Gastrocnemius medialis (tissue), 4 donors: ENCODE data around the gene PTPN11. TPM values are rescaled to one million over a fixed set of nuclear protein-coding genes. Genes with fewer than 3 reads are reported as not detected.

ENCODE experiments used
- ATAC-seq, 2 donors: fragments of 150-250 bp; one replicate each; pipeline ENCODE4 v1.9.1; 2016
- DNase-seq, 2 donors: peaks; one replicate each; pipeline ENCODE4 v3.0.0-alpha.2; 2019
- H3K27ac ChIP-seq, 4 donors: fragments of 200-600 bp; sonication (generic); 1 replicate in 1 of 4; 2 replicates in 3 of 4; pipeline ENCODE4 v1.5.1; 2016 to 2018; ENCODE audit warnings: mild to moderate bottlenecking in 2 of 4, moderate library complexity in 1 of 4
- H3K27me3 ChIP-seq, 3 donors: fragments of 200-600 bp; sonication (generic) in 2 of 3; 1 replicate in 1 of 3; 2 replicates in 2 of 3; pipeline versions ENCODE4 v1.5.1 to v1.6.0; 2016 to 2019; ENCODE audit warnings: mild to moderate bottlenecking in 1 of 3, moderate library complexity in 1 of 3
- H3K36me3 ChIP-seq, 2 donors: fragments of 200-600 bp; sonication (generic) in 1 of 2; one replicate each; pipeline ENCODE4 v1.5.1; 2017 to 2018
- H3K4me1 ChIP-seq, 2 donors: fragments of 200-600 bp; sonication (generic) in 1 of 2; one replicate each; pipeline ENCODE4 v1.5.1; 2016 to 2017; ENCODE audit warnings: mild to moderate bottlenecking in 2 of 2
- H3K4me3 ChIP-seq, 4 donors: fragments of 200-600 bp; sonication (generic) in 3 of 4; 1 replicate in 1 of 4; 2 replicates in 3 of 4; pipeline ENCODE4 v1.5.1; 2016 to 2019; ENCODE audit warnings: mild to moderate bottlenecking in 2 of 4
- H3K9me3 ChIP-seq, 3 donors: fragments of 200-600 bp; sonication (generic) in 2 of 3; 1 replicate in 1 of 3; 2 replicates in 2 of 3; pipeline ENCODE4 v1.5.1; 2016 to 2019
- CTCF ChIP-seq, 5 experiments: fragments of 450-650 bp in 3 of 5; fragments of 200-600 bp in 2 of 5; sonication (generic) in 2 of 5; IDR thresholded peaks in 4 of 5; conservative IDR thresholded peaks in 1 of 5; 1 replicate in 4 of 5; 2 replicates in 1 of 5; pipeline ENCODE4 v1.5.1; 2016 to 2019; ENCODE audit warnings: antibody characterized with exemption in 5 of 5, mild to moderate bottlenecking in 3 of 5, moderate library complexity in 3 of 5
- POLR2A ChIP-seq, 2 donors: fragments of 450-650 bp; IDR thresholded peaks; one replicate each; pipeline ENCODE4 v1.6.1; 2017; ENCODE audit warnings: antibody characterized with exemption in 2 of 2, mild to moderate bottlenecking in 2 of 2, moderate library complexity in 2 of 2
- in situ Hi-C, 4 donors: fragments of 200-750 bp; cut with MboI; loops; one replicate each; pipeline versions ENCODE4 v1.15.0 to v1.8.0; 2017; ENCODE audit warnings: low sequenced_read_pairs in 4 of 4
- intact Hi-C: fragments of 100-400 bp; cut with DNase I; formaldehyde crosslinking; loops from one replicate; pipeline ENCODE4 v1.15.1; 2023; ENCODE audit warnings: low total_unique reads
- total RNA-seq, 4 donors: library from RNA; depleted of rRNA; stranded (reverse); fragments of >200 nt; gene quantifications; one replicate each; pipeline versions ENCODE4 v1.1.0 to v1.2.3, GENCODE V29; 2016

The PTPN11 gene
- total RNA-seq, 4 donors from 2014 or later, result 112 to 235 (median 163) TPM

DNA sequence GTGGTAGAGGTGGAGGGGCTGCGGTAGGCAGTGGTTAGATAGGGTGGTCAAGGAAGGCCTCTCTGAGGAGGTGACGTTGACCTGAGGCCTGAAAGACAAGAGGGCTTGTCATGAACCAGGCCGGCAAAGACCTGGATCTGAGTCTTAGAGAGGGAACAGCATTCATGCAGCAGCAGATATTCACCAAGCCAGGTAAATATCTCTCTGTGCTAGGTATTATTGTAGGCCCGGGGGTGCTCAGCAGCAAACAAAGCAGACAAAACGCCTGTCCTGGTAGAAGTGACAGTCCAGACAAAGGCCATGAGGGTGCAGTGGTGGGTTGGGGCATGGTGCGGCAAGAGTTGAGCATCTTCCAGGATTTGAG, 117.6 kb downstream of the PTPN11 start:
- TF ChIP-seq CTCF (IDR thresholded peaks at IDR 0.05 in 4 of 5, conservative IDR thresholded peaks at IDR 0.05 in 1 of 5) (no peak), POLR2A (IDR thresholded peaks at IDR 0.05) (no peak)
- in situ Hi-C loops, result no loop called here
- Histone ChIP-seq H3K27ac (no peak overlapping the region), H3K36me3 (no peaks in the 10 kb centered on the region), H3K27me3 (no peaks in the 10 kb centered on the region), H3K4me1 (no peaks in the 10 kb centered on the region), H3K4me3 (no peak overlapping the region), H3K9me3 (no peaks in the 10 kb centered on the region)
- ATAC-seq (no peak), DNase-seq (no peak)
- intact Hi-C loops, result no loop called here

DNA sequence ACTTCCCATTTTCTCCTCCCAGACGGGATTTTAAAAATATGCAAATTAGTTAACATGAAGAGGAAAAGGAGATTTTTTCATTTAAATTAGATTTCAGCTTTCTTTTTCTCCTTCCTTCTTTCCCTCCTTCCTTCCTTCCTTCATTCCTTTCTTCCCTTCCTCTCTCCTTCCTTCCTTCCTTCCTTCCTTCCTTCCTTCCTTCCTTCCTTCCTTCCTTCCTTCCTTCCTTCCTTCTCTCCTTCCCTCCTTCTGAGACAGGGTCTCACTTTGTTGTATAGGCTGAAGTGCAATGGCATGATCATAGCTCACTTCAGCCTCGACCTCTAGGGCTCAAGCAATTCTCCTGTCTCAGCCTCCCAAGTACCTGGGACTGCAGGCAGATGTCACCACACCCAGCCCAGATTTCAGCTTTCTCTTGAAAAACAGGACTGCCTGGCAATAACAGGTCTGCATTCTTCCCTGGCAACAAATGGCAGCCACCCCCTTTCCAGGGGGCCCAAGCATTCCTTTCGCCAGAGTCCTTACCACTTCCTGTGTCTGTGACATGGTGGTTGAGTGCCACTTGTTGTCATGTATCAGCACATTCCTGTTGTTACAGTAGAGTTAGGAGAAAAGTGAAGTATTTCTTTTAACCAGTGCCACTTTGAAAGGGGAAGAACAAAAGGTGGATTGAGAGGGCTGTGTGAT, 119.1 kb downstream of the PTPN11 start:
- no peaks in the 10 kb centered on the region for H3K9me3 ChIP-seq
- no peak overlapping the region for H3K27ac ChIP-seq
- no peak for DNase-seq
- in situ Hi-C loops (no loop called here), intact Hi-C loops (no loop called here)
- no peaks in the 10 kb centered on the region for H3K36me3 ChIP-seq
- TF ChIP-seq POLR2A (IDR thresholded peaks at IDR 0.05) (no peak), CTCF (IDR thresholded peaks at IDR 0.05 in 4 of 5, conservative IDR thresholded peaks at IDR 0.05 in 1 of 5) (no peak)
- no peaks in the 10 kb centered on the region for H3K27me3 ChIP-seq
- no peaks in the 10 kb centered on the region for H3K4me1 ChIP-seq
- ATAC-seq, result no peak
- no peak overlapping the region for H3K4me3 ChIP-seq

GRCh38 chr12:112538740-112539139, 120.0 kb downstream of the PTPN11 start:
- no peaks in the 10 kb centered on the region for H3K36me3 ChIP-seq
- H3K4me1 ChIP-seq, result no peaks in the 10 kb centered on the region
- no peak for TF ChIP-seq POLR2A (IDR thresholded peaks at IDR 0.05)
- TF ChIP-seq CTCF (IDR thresholded peaks at IDR 0.05 in 4 of 5, conservative IDR thresholded peaks at IDR 0.05 in 1 of 5), result no peak
- H3K9me3 ChIP-seq, result no peaks in the 10 kb centered on the region
- intact Hi-C loops, result no loop called here
- H3K27me3 ChIP-seq, result no peaks in the 10 kb centered on the region
- DNase-seq, result no peak
- no peak overlapping the region for H3K4me3 ChIP-seq
- no peak overlapping the region for H3K27ac ChIP-seq
- in situ Hi-C loops, result no loop called here
- ATAC-seq, result no peak

DNA sequence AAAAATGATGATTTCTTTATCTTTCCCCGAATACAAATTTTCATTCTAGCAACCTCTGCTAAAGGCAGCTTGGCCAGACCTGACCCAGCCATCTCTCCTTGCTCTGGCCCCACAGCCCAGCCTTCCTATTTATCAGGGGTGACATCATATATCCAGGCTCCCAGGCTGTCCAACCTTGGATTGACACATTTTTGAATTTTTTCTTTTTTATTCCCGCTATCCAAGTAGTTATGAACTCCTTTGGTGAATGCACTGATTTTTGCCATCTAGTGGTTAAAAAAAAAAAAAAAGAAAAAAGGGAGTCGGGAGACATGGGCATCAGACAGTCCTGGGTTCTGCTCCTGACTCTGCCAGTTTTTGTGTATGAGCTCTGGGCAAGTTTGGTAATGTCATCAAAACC, 120.5 kb downstream of the PTPN11 start:
- Histone ChIP-seq H3K4me1 (no peaks in the 10 kb centered on the region), H3K27ac (no peak overlapping the region), H3K27me3 (no peaks in the 10 kb centered on the region), H3K9me3 (no peaks in the 10 kb centered on the region), H3K36me3 (no peaks in the 10 kb centered on the region), H3K4me3 (no peak overlapping the region)
- TF ChIP-seq CTCF (IDR thresholded peaks at IDR 0.05 in 4 of 5, conservative IDR thresholded peaks at IDR 0.05 in 1 of 5), result no peak
- TF ChIP-seq POLR2A (IDR thresholded peaks at IDR 0.05), result no peak
- ATAC-seq, result no peak
- intact Hi-C loops, result no loop called here
- in situ Hi-C loops, result no loop called here
- DNase-seq, result no peak

GRCh38 chr12:112540021-112540420, 121.3 kb downstream of the PTPN11 start:
- Histone ChIP-seq H3K9me3 (no peaks in the 10 kb centered on the region), H3K27ac (no peak overlapping the region), H3K36me3 (no peaks in the 10 kb centered on the region), H3K4me3 (no peak overlapping the region), H3K27me3 (no peaks in the 10 kb centered on the region), H3K4me1 (no peaks in the 10 kb centered on the region)
- in situ Hi-C loops, result no loop called here
- intact Hi-C loops, result no loop called here
- DNase-seq (no peak), ATAC-seq (peak in 1 of 2 donors; percentile 33)
- TF ChIP-seq CTCF (IDR thresholded peaks at IDR 0.05 in 4 of 5, conservative IDR thresholded peaks at IDR 0.05 in 1 of 5), result no peak
- TF ChIP-seq POLR2A (IDR thresholded peaks at IDR 0.05), result no peak
